Neural progenitor cell (in vitro differentiated cells): Measurements from ENCODE around the gene TRIM73.
"Not testable (repeated sequence)": the region's sequence is repeated elsewhere in the genome, so short reads cannot be mapped to it uniquely, and the experiment has no call there.

Source experiments
- CTCF ChIP-seq: fragments of 200-600 bp; sonication (generic); IDR thresholded peaks from 2 replicates; pipeline ENCODE4 v1.5.1; 2017; ENCODE audit warnings: antibody characterized with exemption, mild to moderate bottlenecking
- EZH2 ChIP-seq: fragments of 200-600 bp; sonication (generic); IDR thresholded peaks from 2 replicates; pipeline ENCODE4 v1.6.1; 2017; ENCODE audit warnings: antibody characterized with exemption, mild to moderate bottlenecking, moderate library complexity
- EZH2phosphoT487 ChIP-seq: fragments of 200-600 bp; sonication (generic); IDR thresholded peaks from 2 replicates; pipeline ENCODE4 v1.6.1; 2017; ENCODE audit warnings: antibody characterized with exemption

GRCh38 chr7:75416787-75417186 is 21.4 kb downstream of the TRIM73 start:
- not testable (repeated sequence) for TF ChIP-seq EZH2phosphoT487, CTCF, EZH2
